ENCODE results near the gene AURKA.

GRCh38 chr20:56360133-56360907 is 31.7 kb downstream of the AURKA start:
- no peak for TF ChIP-seq CTCF (IDR thresholded peaks at IDR 0.05; ENCODE audit: borderline replicate concordance, extremely low read depth, low read length, poor library complexity, severe bottlenecking)
- TF ChIP-seq EZH2 (IDR thresholded peaks at IDR 0.05; ENCODE audit: borderline replicate concordance, low read depth, low read length, severe bottlenecking) = no peak

Data from DND-41 (cell line).